K562 (cell line): ENCODE results near the gene WDR91. TPM values are rescaled to one million over a fixed set of nuclear protein-coding genes. Genes with fewer than 3 reads are reported as not detected.

Source experiments
- CC2D1A ChIP-seq: fragments of 450-650 bp; IDR thresholded peaks from 2 replicates; pipeline ENCODE4 v1.6.1; 2017; ENCODE audit warnings: mild to moderate bottlenecking
- HLTF ChIP-seq: fragments of 450-650 bp; IDR thresholded peaks from 2 replicates; pipeline ENCODE4 v1.6.1; 2016
- HMGN3 ChIP-seq: IDR thresholded peaks from 2 replicates; pipeline ENCODE4 v1.6.1; 2011; ENCODE audit warnings: borderline replicate concordance, low read depth, mild to moderate bottlenecking, mixed read lengths, low read length; ENCODE audit not compliant: insufficient read length; ENCODE audit errors: extremely low read depth
- ZFX ChIP-seq: sonication (generic); formaldehyde crosslinking; IDR thresholded peaks from 2 replicates; pipeline ENCODE4 v1.8.0; 2022; ENCODE audit warnings: mild to moderate bottlenecking, missing genetic modification reagents, moderate library complexity
- ZNF232 ChIP-seq: sonication (generic); formaldehyde crosslinking; IDR thresholded peaks from 2 replicates; pipeline ENCODE4 v1.8.0; 2022; ENCODE audit warnings: mild to moderate bottlenecking, missing genetic modification reagents
- polyA plus RNA-seq, 8 experiments: library from polyadenylated mRNA; depleted of rRNA in 4 of 8; stranded (reverse) in 5 of 8; unstranded in 3 of 8; fragments of >200 nt; fragmentation: Nextera tagmentation in 2 of 8; fragmentation: Illumina TruSeq in 1 of 8; extraction: Ambion mirVana in 2 of 8; extraction: Trizol in 1 of 8; gene quantifications; 2 replicates each; pipeline versions ENCODE4 v1.2.1 to v1.2.3, GENCODE V29; 2011 to 2014; ENCODE audit warnings: inconsistent platforms in 1 of 8, missing spikeins in 1 of 8
- total RNA-seq, 7 experiments: library from RNA; depleted of rRNA in 6 of 7; stranded (reverse); fragments of >200 nt in 6 of 7; fragmentation: Illumina TruSeq in 2 of 7; extraction: Trizol in 2 of 7; gene quantifications; 2 replicates each; pipeline versions ENCODE4 v1.2.1 to v1.2.3, GENCODE V29; 2011 to 2021; ENCODE audit warnings: low replicate concordance in 1 of 7
- TF ChIP-seq, protein P1 (sequence below): fragments of 450-650 bp; formaldehyde crosslinking; conservative IDR thresholded peaks from 2 replicates; pipeline ENCODE4 v1.4.0; 2022; ENCODE audit warnings: mild to moderate bottlenecking, missing genetic modification characterization
- TF ChIP-seq, protein P2 (sequence below), 2 experiments: fragments of 450-650 bp in 1 of 2; sonication (generic) in 1 of 2; formaldehyde crosslinking in 1 of 2; IDR thresholded peaks; 2 replicates each; pipeline versions ENCODE4 v1.7.1 to v1.9.0; 2016 to 2022; ENCODE audit warnings: inconsistent platforms in 1 of 2, mild to moderate bottlenecking in 1 of 2, missing genetic modification reagents in 1 of 2
- TF ChIP-seq, protein P3 (sequence below): fragments of 250-450 bp; sonication (Bioruptor Pico); IDR thresholded peaks from 2 replicates; pipeline ENCODE4 v1.8.0; 2021; ENCODE audit warnings: moderate library complexity, mild to moderate bottlenecking, inconsistent platforms
- TF ChIP-seq, protein P4 (sequence below): sonication (generic); formaldehyde crosslinking; IDR thresholded peaks from 2 replicates; pipeline ENCODE4 v1.8.1; 2023; ENCODE audit warnings: mild to moderate bottlenecking, missing genetic modification reagents
- TF ChIP-seq, protein P5 (sequence below): conservative IDR thresholded peaks from 2 replicates; pipeline ENCODE4 v1.6.1; 2011; ENCODE audit warnings: low read depth, mild to moderate bottlenecking, low read length; ENCODE audit not compliant: control insufficient read depth

Gene WDR91
- total and polyA plus RNA-seq, 9 of the 15 experiments (the other 6 are each of a cell fraction or from before 2014, with no cell fraction given): 1.9 to 18.2 (median 9.8) TPM

DNA sequence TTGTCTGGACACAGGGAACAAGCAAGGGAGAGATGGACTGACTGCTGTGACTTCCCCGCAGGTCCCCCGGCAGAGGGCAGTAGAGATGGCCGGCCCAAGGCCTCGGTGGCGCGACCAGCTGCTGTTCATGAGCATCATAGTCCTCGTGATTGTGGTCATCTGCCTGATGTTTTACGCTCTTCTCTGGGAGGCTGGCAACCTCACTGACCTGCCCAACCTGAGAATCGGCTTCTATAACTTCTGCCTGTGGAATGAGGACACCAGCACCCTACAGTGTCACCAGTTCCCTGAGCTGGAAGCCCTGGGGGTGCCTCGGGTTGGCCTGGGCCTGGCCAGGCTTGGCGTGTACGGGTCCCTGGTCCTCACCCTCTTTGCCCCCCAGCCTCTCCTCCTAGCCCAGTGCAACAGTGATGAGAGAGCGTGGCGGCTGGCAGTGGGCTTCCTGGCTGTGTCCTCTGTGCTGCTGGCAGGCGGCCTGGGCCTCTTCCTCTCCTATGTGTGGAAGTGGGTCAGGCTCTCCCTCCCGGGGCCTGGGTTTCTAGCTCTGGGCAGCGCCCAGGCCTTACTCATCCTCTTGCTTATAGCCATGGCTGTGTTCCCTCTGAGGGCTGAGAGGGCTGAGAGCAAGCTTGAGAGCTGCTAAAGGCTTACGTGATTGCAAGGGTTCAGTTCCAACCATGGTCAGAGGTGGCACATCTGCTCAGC lies 46.8 kb downstream of the WDR91 start (continued):
- TF ChIP-seq, protein P1, sequence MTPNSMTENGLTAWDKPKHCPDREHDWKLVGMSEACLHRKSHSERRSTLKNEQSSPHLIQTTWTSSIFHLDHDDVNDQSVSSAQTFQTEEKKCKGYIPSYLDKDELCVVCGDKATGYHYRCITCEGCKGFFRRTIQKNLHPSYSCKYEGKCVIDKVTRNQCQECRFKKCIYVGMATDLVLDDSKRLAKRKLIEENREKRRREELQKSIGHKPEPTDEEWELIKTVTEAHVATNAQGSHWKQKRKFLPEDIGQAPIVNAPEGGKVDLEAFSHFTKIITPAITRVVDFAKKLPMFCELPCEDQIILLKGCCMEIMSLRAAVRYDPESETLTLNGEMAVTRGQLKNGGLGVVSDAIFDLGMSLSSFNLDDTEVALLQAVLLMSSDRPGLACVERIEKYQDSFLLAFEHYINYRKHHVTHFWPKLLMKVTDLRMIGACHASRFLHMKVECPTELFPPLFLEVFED (CRISPR knock-in tag): no peak
- TF ChIP-seq ZNF232 (CRISPR knock-in tag) (no peak), HLTF (no peak), HMGN3 (peak; percentile 39), ZFX (CRISPR knock-in tag) (no peak), CC2D1A (no peak)
- TF ChIP-seq, protein P2, sequence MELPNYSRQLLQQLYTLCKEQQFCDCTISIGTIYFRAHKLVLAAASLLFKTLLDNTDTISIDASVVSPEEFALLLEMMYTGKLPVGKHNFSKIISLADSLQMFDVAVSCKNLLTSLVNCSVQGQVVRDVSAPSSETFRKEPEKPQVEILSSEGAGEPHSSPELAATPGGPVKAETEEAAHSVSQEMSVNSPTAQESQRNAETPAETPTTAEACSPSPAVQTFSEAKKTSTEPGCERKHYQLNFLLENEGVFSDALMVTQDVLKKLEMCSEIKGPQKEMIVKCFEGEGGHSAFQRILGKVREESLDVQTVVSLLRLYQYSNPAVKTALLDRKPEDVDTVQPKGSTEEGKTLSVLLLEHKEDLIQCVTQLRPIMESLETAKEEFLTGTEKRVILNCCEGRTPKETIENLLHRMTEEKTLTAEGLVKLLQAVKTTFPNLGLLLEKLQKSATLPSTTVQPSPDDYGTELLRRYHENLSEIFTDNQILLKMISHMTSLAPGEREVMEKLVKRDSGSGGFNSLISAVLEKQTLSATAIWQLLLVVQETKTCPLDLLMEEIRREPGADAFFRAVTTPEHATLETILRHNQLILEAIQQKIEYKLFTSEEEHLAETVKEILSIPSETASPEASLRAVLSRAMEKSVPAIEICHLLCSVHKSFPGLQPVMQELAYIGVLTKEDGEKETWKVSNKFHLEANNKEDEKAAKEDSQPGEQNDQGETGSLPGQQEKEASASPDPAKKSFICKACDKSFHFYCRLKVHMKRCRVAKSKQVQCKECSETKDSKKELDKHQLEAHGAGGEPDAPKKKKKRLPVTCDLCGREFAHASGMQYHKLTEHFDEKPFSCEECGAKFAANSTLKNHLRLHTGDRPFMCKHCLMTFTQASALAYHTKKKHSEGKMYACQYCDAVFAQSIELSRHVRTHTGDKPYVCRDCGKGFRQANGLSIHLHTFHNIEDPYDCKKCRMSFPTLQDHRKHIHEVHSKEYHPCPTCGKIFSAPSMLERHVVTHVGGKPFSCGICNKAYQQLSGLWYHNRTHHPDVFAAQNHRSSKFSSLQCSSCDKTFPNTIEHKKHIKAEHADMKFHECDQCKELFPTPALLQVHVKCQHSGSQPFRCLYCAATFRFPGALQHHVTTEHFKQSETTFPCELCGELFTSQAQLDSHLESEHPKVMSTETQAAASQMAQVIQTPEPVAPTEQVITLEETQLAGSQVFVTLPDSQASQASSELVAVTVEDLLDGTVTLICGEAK (IDR thresholded peaks at IDR 0.05): no peak
- TF ChIP-seq, protein P2 (CRISPR knock-in tag; IDR thresholded peaks at IDR 0.05): no peak
- TF ChIP-seq, protein P3, sequence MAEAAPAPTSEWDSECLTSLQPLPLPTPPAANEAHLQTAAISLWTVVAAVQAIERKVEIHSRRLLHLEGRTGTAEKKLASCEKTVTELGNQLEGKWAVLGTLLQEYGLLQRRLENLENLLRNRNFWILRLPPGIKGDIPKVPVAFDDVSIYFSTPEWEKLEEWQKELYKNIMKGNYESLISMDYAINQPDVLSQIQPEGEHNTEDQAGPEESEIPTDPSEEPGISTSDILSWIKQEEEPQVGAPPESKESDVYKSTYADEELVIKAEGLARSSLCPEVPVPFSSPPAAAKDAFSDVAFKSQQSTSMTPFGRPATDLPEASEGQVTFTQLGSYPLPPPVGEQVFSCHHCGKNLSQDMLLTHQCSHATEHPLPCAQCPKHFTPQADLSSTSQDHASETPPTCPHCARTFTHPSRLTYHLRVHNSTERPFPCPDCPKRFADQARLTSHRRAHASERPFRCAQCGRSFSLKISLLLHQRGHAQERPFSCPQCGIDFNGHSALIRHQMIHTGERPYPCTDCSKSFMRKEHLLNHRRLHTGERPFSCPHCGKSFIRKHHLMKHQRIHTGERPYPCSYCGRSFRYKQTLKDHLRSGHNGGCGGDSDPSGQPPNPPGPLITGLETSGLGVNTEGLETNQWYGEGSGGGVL: no peak
- TF ChIP-seq, protein P4, sequence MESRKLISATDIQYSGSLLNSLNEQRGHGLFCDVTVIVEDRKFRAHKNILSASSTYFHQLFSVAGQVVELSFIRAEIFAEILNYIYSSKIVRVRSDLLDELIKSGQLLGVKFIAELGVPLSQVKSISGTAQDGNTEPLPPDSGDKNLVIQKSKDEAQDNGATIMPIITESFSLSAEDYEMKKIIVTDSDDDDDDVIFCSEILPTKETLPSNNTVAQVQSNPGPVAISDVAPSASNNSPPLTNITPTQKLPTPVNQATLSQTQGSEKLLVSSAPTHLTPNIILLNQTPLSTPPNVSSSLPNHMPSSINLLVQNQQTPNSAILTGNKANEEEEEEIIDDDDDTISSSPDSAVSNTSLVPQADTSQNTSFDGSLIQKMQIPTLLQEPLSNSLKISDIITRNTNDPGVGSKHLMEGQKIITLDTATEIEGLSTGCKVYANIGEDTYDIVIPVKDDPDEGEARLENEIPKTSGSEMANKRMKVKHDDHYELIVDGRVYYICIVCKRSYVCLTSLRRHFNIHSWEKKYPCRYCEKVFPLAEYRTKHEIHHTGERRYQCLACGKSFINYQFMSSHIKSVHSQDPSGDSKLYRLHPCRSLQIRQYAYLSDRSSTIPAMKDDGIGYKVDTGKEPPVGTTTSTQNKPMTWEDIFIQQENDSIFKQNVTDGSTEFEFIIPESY (CRISPR knock-in tag): peak; percentile 88
- TF ChIP-seq, protein P5, sequence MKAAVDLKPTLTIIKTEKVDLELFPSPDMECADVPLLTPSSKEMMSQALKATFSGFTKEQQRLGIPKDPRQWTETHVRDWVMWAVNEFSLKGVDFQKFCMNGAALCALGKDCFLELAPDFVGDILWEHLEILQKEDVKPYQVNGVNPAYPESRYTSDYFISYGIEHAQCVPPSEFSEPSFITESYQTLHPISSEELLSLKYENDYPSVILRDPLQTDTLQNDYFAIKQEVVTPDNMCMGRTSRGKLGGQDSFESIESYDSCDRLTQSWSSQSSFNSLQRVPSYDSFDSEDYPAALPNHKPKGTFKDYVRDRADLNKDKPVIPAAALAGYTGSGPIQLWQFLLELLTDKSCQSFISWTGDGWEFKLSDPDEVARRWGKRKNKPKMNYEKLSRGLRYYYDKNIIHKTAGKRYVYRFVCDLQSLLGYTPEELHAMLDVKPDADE: no peak
